Osteoblast (primary cell): Measurements from ENCODE around the gene CEP85L. TPM values are rescaled to one million over a fixed set of nuclear protein-coding genes. Genes with fewer than 3 reads are reported as not detected.
A peak's percentile ranks its signal among the peaks of the same experiment; 100 is the strongest.

Experiments
- DNase-seq: peaks from one replicate; pipeline ENCODE4 v3.0.0; 2011; ENCODE audit warnings: low spot score, mixed read lengths; ENCODE audit not compliant: insufficient read length; ENCODE audit errors: missing footprints
- H2AFZ ChIP-seq: 2 replicates; pipeline ENCODE4 v1.6.0; 2011; ENCODE audit warnings: mild to moderate bottlenecking, low read length
- H3K27ac ChIP-seq: 2 replicates; pipeline ENCODE4 v1.5.1; 2011; ENCODE audit warnings: mild to moderate bottlenecking, low read depth, low read length, moderate library complexity
- H3K27me3 ChIP-seq: 2 replicates; pipeline ENCODE4 v1.6.0; 2012; ENCODE audit warnings: mild to moderate bottlenecking, control low read depth, inconsistent platforms, low read length, moderate library complexity; ENCODE audit not compliant: insufficient read depth
- H3K36me3 ChIP-seq: 2 replicates; pipeline ENCODE4 v1.5.1; 2011; ENCODE audit warnings: mild to moderate bottlenecking, low read length, control low read depth, moderate library complexity; ENCODE audit not compliant: insufficient read depth
- H3K4me1 ChIP-seq: 2 replicates; pipeline ENCODE4 v1.5.1; 2011; ENCODE audit warnings: mild to moderate bottlenecking, low read length, control low read depth, moderate library complexity; ENCODE audit not compliant: insufficient read depth
- H3K4me2 ChIP-seq: 2 replicates; pipeline ENCODE4 v1.6.0; 2011; ENCODE audit warnings: mild to moderate bottlenecking, low read length; ENCODE audit not compliant: insufficient read depth
- H3K4me3 ChIP-seq: fragments of 200-600 bp; sonication (generic); 3 replicates; pipeline ENCODE4 v1.5.1; 2012; ENCODE audit warnings: mild to moderate bottlenecking, low read length, inconsistent platforms; ENCODE audit not compliant: insufficient read depth
- H3K79me2 ChIP-seq: 2 replicates; pipeline ENCODE4 v1.6.0; 2012; ENCODE audit warnings: mild to moderate bottlenecking, low read length, control low read depth, inconsistent platforms; ENCODE audit not compliant: insufficient read depth
- H3K9me3 ChIP-seq: 2 replicates; pipeline ENCODE4 v1.5.1; 2011; ENCODE audit warnings: low read depth, low read length, control low read depth
- H4K20me1 ChIP-seq: 2 replicates; pipeline ENCODE4 v1.6.0; 2012; ENCODE audit warnings: mild to moderate bottlenecking, low read length, control low read depth; ENCODE audit not compliant: insufficient read depth
- CTCF ChIP-seq: IDR thresholded peaks from 2 replicates; pipeline ENCODE4 v1.5.1; 2011; ENCODE audit warnings: mild to moderate bottlenecking, low read depth, low read length, moderate library complexity; ENCODE audit errors: extremely low read depth
- total RNA-seq: library from RNA; depleted of rRNA; stranded (reverse); fragments of >200 nt; gene quantifications from 2 replicates; pipeline ENCODE4 v1.2.3, GENCODE V29; 2012

Gene CEP85L
- total RNA-seq, 1 donor: 15.2 TPM

- H3K4me3 ChIP-seq: no peak overlapping the region
- TF ChIP-seq CTCF: no peak
Measured at GRCh38 chr6:118544105-118544504, 107.3 kb downstream of the CEP85L start.

DNA sequence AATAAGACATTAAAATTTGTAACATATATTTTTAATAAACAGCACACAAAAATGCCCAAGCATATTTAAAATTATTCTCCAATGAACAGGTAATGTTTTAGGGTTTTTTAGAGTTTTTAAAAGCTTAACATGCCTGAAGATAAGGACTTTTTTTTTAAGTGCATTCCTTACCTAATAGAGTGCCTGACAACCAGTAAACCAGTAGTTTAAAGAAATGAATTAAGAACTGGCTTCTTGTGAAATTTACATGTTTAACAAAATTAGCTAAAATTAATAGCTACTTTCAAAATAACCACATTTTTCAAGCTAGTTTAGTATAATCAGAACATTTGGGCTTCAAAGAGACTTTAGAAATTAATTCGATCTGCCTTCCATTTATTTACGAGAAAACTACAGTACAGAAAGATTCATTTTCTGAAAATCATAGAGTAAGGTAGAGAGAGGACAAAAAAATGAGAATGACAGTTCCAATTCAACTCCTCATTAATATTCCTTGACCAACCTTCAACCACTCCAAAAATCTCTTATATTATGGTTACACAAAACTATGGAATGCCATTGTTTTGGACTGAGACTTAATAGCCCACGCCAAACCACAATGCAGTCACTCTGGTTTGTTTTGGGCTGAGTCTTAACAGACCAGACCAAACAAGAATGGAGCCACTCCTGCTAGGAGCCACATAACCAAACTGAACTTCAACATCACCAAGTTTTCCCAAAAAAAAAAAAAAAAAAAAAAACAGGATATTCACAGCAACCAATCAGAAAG, 109.0 kb downstream of the CEP85L start:
- Histone ChIP-seq H3K9me3 (no peaks in the 10 kb centered on the region), H3K4me1 (peaks cover 23% of the 10 kb centered on the region), H3K4me3 (no peak overlapping the region), H3K79me2 (peaks cover 22% of the 10 kb centered on the region), H3K27me3 (no peaks in the 10 kb centered on the region), H3K36me3 (no peaks in the 10 kb centered on the region), H2AFZ (no peak overlapping the region), H3K4me2 (peak overlapping the region; percentile 21), H3K27ac (peak overlapping the region; percentile 66), H4K20me1 (no peaks in the 10 kb centered on the region)
- DNase-seq: peak; percentile 5
- TF ChIP-seq CTCF: no peak

More at GRCh38 chr6:118544105-118544504, 107.3 kb downstream of the CEP85L start:
- DNase-seq: no peak
- H3K9me3 ChIP-seq: no peaks in the 10 kb centered on the region
- no peaks in the 10 kb centered on the region for H3K27me3 ChIP-seq
- H3K4me1 ChIP-seq: peaks cover 18% of the 10 kb centered on the region
- no peak overlapping the region for H2AFZ ChIP-seq
- no peaks in the 10 kb centered on the region for H3K36me3 ChIP-seq
- no peaks in the 10 kb centered on the region for H4K20me1 ChIP-seq
- no peak overlapping the region for H3K4me2 ChIP-seq
- peaks cover 25% of the 10 kb centered on the region for H3K79me2 ChIP-seq
- no peak overlapping the region for H3K27ac ChIP-seq

GRCh38 chr6:118537574-118537973, 113.8 kb downstream of the CEP85L start:
- H3K4me2 ChIP-seq: no peak overlapping the region

More at GRCh38 chr6:118537574-118537973, 113.8 kb downstream of the CEP85L start:
- Histone ChIP-seq H3K9me3 (no peaks in the 10 kb centered on the region), H2AFZ (no peak overlapping the region), H4K20me1 (no peaks in the 10 kb centered on the region), H3K4me1 (peaks cover 12% of the 10 kb centered on the region), H3K79me2 (peaks cover 29% of the 10 kb centered on the region), H3K36me3 (no peaks in the 10 kb centered on the region), H3K27me3 (no peaks in the 10 kb centered on the region), H3K27ac (no peak overlapping the region), H3K4me3 (no peak overlapping the region)
- DNase-seq: peak; percentile 61
- TF ChIP-seq CTCF: no peak
